Measurements from ENCODE around the gene LCN6. TPM values are rescaled to one million over a fixed set of nuclear protein-coding genes. Genes with fewer than 3 reads are reported as not detected.
A peak's percentile ranks its signal among the peaks of the same experiment; 100 is the strongest.

Gene LCN6
- total RNA-seq, 1 experiment from 2014 or later: not detected

GRCh38 chr9:136729926-136730325 is 18.4 kb downstream of the LCN6 start:
- no peak overlapping the region for H2AFZ ChIP-seq (ENCODE audit: low read length)
- no peak overlapping the region for H2BK120ac ChIP-seq (ENCODE audit: low read depth, low read length, poor library complexity, severe bottlenecking)
- H2BK5ac ChIP-seq (ENCODE audit: insufficient read length, low read length): no peak overlapping the region
- H4K91ac ChIP-seq (ENCODE audit: insufficient read length, low read depth, low read length): no peak overlapping the region
- H3K9me3 ChIP-seq (ENCODE audit: control insufficient read depth, low read depth, low read length): no peaks in the 10 kb centered on the region
- no peaks in the 10 kb centered on the region for H4K20me1 ChIP-seq (ENCODE audit: control insufficient read depth, insufficient read depth, insufficient read length)
- Mint-ChIP-seq H3K27ac (no peak overlapping the region; a peak in 1 of 7 replicates), H3K27me3 (ENCODE audit: low read depth) (peaks cover 15% of the 10 kb centered on the region), H3K9me3 (no peaks in the 10 kb centered on the region), H3K36me3 (ENCODE audit: insufficient read depth in 1 of 3, low read depth in 3 of 3) (peaks cover 18 to 26% (median 19%) of the 10 kb centered on the region in 3 experiments), H3K4me3 (peak overlapping the region; percentile 35 to 78; a peak in 4 of 5 replicates), H3K4me1 (peaks cover 10 to 24% of the 10 kb centered on the region in 2 experiments)
- H3K23me2 ChIP-seq (ENCODE audit: insufficient read length, low read depth, low read length, poor library complexity, severe bottlenecking): peaks cover 10% of the 10 kb centered on the region
- H2BK12ac ChIP-seq (ENCODE audit: insufficient read length, low read depth, low read length): no peak overlapping the region
- H2AK5ac ChIP-seq (ENCODE audit: insufficient read length, low read length): no peak overlapping the region
- H3K9ac ChIP-seq (ENCODE audit: extremely low read depth, insufficient read length, low read length): no peak overlapping the region
- no peak overlapping the region for H3K56ac ChIP-seq (ENCODE audit: insufficient read length, low read depth, low read length)
- H3K4me1 ChIP-seq (ENCODE audit: insufficient read depth, low read length): no peaks in the 10 kb centered on the region
- no peak for TF ChIP-seq CTCF (conservative IDR thresholded peaks at IDR 0.05)
- no peak overlapping the region for H3K18ac ChIP-seq (ENCODE audit: insufficient read length, low read depth, low read length)
- no peak overlapping the region for H3K23ac ChIP-seq (ENCODE audit: insufficient read length, low read depth, low read length)
- no peak overlapping the region for H2BK15ac ChIP-seq (ENCODE audit: low read depth, low read length)
- H3K79me1 ChIP-seq (ENCODE audit: insufficient read depth, low read depth, low read length, poor library complexity, severe bottlenecking): peaks cover 6% of the 10 kb centered on the region
- H3K4ac ChIP-seq (ENCODE audit: low read depth, low read length): no peak overlapping the region
- H3K27me3 ChIP-seq (ENCODE audit: insufficient read depth, low read length): no peaks in the 10 kb centered on the region
- no peak overlapping the region for H3K27ac ChIP-seq (ENCODE audit: insufficient read length, low read depth, low read length)
- H3K4me2 ChIP-seq (ENCODE audit: insufficient read depth, insufficient read length, low read length): no peak overlapping the region
- DNase-seq: no peak
- WGBS (ENCODE audit: extremely low coverage, insufficient read length, low lambda C conversion rate): no CpG with 5 or more reads among the region's 8 CpGs
- H3T11ph ChIP-seq (ENCODE audit: low read length): no peak overlapping the region
- no peak overlapping the region for H4K8ac ChIP-seq (replicated peaks; ENCODE audit: insufficient read length, low read depth, low read length)
- H3K14ac ChIP-seq (ENCODE audit: insufficient read depth, low read length): no peak overlapping the region
- H2BK20ac ChIP-seq (ENCODE audit: low read depth, low read length, poor library complexity, severe bottlenecking): no peak overlapping the region
- H4K5ac ChIP-seq (ENCODE audit: insufficient read length, low read depth, low read length): no peak overlapping the region
- peaks cover 11% of the 10 kb centered on the region; the same call in 1 of the 2 replicates for H3K79me2 ChIP-seq (ENCODE audit: insufficient read depth, low read length)
